Fibroblast of mammary gland (primary cell): Measurements from ENCODE around the gene SERTAD1.

Experiments
- DNase-seq: peaks from one replicate; pipeline ENCODE4 v3.0.0-alpha.2; 2010; ENCODE audit warnings: low read depth
- H3K4me3 ChIP-seq: 2 replicates; pipeline ENCODE4 v1.5.1; 2011; ENCODE audit warnings: low read depth, mild to moderate bottlenecking, low read length, moderate library complexity; ENCODE audit not compliant: control insufficient read depth
- TF ChIP-seq, protein P1 (sequence below): conservative IDR thresholded peaks from 2 replicates; pipeline ENCODE4 v1.5.1; 2011; ENCODE audit warnings: low read depth, low read length, inconsistent platforms; ENCODE audit not compliant: control insufficient read depth, insufficient read depth

Gene SERTAD1

DNA sequence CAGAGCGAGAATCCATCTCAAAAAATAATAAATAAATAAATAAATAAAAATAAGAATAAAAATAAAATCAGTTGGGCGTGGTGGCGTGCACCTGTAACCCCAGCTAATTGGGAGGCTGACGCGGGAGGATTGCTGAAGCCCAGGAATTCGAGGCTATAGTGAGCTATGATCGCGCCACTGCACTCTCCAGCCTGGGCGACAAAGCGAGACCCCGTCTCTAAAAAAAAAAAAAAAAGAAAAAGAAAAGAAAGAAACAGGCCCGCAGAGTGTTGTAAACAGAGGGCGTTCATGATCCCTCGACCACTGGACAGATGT lies 5.4 kb downstream of the SERTAD1 start:
- peak overlapping the region; percentile 68 for H3K4me3 ChIP-seq
- no peak for DNase-seq
- TF ChIP-seq, protein P1, sequence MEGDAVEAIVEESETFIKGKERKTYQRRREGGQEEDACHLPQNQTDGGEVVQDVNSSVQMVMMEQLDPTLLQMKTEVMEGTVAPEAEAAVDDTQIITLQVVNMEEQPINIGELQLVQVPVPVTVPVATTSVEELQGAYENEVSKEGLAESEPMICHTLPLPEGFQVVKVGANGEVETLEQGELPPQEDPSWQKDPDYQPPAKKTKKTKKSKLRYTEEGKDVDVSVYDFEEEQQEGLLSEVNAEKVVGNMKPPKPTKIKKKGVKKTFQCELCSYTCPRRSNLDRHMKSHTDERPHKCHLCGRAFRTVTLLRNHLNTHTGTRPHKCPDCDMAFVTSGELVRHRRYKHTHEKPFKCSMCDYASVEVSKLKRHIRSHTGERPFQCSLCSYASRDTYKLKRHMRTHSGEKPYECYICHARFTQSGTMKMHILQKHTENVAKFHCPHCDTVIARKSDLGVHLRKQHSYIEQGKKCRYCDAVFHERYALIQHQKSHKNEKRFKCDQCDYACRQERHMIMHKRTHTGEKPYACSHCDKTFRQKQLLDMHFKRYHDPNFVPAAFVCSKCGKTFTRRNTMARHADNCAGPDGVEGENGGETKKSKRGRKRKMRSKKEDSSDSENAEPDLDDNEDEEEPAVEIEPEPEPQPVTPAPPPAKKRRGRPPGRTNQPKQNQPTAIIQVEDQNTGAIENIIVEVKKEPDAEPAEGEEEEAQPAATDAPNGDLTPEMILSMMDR, result no peak

DNA sequence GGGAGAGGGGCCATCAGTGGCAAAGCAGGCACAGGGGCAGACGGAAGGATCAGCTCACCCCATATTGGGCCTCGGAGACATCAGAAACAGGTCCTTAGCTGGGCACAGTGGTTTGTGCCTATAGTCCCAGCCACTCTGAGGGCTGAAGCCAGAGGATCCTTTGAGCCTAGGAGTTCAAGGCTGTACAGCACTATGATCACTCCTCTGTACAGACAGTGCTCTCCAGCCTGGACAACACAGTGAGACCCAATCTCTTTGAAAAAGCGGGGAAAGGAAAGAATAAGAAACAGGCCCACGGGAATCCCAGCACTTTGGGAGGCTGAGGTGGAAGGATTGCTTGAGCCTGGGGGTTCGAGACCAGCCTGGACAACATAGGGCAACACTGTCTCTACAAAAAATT lies 6.0 kb downstream of the SERTAD1 start:
- H3K4me3 ChIP-seq, result no peak overlapping the region
- no peak for DNase-seq
- TF ChIP-seq, protein P1, result no peak

DNA sequence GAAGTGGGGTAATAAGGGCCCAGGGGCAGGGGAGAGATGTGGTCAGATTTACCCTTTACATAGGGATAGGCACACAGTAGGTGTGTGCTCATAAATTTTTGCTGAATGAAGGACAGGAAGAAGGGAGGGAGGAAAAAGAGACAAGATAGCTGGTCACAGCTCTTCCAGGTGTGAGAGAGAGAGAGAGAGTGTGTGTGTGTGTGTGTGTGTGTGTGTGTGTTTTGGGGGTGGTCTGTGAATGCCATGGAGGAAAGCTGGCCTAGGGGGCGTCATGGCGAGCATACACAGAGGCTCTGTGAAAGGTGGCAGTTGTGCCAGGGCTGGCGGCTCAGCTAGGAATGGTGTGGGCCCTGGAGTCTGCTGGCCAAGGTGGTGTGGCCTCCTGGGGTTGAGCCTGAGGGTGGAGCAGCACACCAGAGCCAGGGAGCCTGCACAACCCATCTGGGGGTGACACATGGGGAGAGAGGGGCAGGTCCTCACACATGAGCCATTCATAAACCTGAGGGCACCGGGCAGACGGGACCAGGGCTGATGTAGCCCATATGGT lies 6.7 kb downstream of the SERTAD1 start:
- H3K4me3 ChIP-seq, result no peak overlapping the region
- DNase-seq, result no peak
- TF ChIP-seq, protein P1, result no peak

GRCh38 chr19:40418040-40418439 lies 7.8 kb downstream of the SERTAD1 start:
- no peak for DNase-seq
- H3K4me3 ChIP-seq, result no peak overlapping the region
- TF ChIP-seq, protein P1, result no peak

DNA sequence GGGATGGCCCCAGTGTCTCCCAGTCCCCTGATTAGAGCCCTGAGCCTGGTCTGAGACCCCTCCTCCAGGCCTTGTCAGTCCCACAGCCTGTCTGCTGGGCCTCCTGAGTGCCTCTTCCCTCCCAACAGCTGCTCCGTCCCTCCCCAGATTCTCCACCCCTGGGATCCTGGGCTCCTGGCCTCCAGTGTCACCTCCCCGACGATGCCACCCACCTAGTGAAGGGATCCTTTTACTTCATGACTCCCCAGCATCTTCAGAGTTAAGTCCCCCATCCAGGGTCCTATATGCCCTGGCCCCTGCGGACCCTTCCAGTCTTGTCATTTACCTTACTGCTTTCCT lies 8.2 kb downstream of the SERTAD1 start:
- no peak overlapping the region for H3K4me3 ChIP-seq
- TF ChIP-seq, protein P1, result no peak
- DNase-seq, result no peak

GRCh38 chr19:40416918-40417642 lies 8.7 kb downstream of the SERTAD1 start:
- TF ChIP-seq, protein P1, result no peak
- no peak for DNase-seq
- H3K4me3 ChIP-seq, result no peak overlapping the region
